GM12892 (cell line): ENCODE data around the gene ANKRD11.

Source experiments
- POLR2A ChIP-seq: IDR thresholded peaks from 2 replicates; pipeline ENCODE4 v1.6.1; 2011; ENCODE audit warnings: low read depth, low read length, control low read depth
- POLR2AphosphoS5 ChIP-seq: IDR thresholded peaks from 2 replicates; pipeline ENCODE4 v1.6.1; 2011; ENCODE audit warnings: low read depth, low read length, control low read depth
- TAF1 ChIP-seq: IDR thresholded peaks from 2 replicates; pipeline ENCODE4 v1.6.1; 2011; ENCODE audit warnings: low read depth, mild to moderate bottlenecking, control low read depth, low read length, borderline replicate concordance

- no peak for TF ChIP-seq POLR2AphosphoS5
- TF ChIP-seq TAF1, result no peak
- TF ChIP-seq POLR2A, result no peak
These were observed 38.7 kb upstream of the ANKRD11 start for GRCh38 chr16:89529097-89529496.
